Measurements from ENCODE around the gene BCDIN3D.
"Not testable (repeated sequence)": the region's sequence is repeated elsewhere in the genome, so short reads cannot be mapped to it uniquely, and the experiment has no call there.

Gene BCDIN3D

GRCh38 chr12:49865782-49866135 lies 22.9 kb upstream of the BCDIN3D start:
- no peak for TF ChIP-seq CTCF (conservative IDR thresholded peaks at IDR 0.05)
- H3K27ac ChIP-seq, result no peak overlapping the region

GRCh38 chr12:49865109-49865781 lies 22.3 kb upstream of the BCDIN3D start:
- no peak for TF ChIP-seq CTCF (conservative IDR thresholded peaks at IDR 0.05)
- H3K27ac ChIP-seq, result no peak overlapping the region

GRCh38 chr12:49864798-49865090 lies 21.8 kb upstream of the BCDIN3D start:
- TF ChIP-seq CTCF (conservative IDR thresholded peaks at IDR 0.05), result no peak

GRCh38 chr12:49863946-49864797 lies 21.3 kb upstream of the BCDIN3D start:
- peak overlapping the region; percentile 24; the same call in 1 of the 2 replicates for H3K27ac ChIP-seq
- no peak for TF ChIP-seq CTCF (conservative IDR thresholded peaks at IDR 0.05)

More at GRCh38 chr12:49864798-49865090, 21.8 kb upstream of the BCDIN3D start:
- H3K27ac ChIP-seq, result no peak overlapping the region

GRCh38 chr12:49860921-49861320 lies 18.0 kb upstream of the BCDIN3D start:
- H3K27ac ChIP-seq, result not testable (repeated sequence)

GRCh38 chr12:49855890-49856289 lies 13.0 kb upstream of the BCDIN3D start:
- H3K27ac ChIP-seq, result not testable (repeated sequence)

GRCh38 chr12:49854976-49855375 lies 12.1 kb upstream of the BCDIN3D start:
- no peak for TF ChIP-seq CTCF (conservative IDR thresholded peaks at IDR 0.05)
- no peak overlapping the region for H3K27ac ChIP-seq

- no peak overlapping the region for H3K27ac ChIP-seq
- TF ChIP-seq CTCF (conservative IDR thresholded peaks at IDR 0.05), result no peak
These were observed 10.8 kb upstream of the BCDIN3D start for GRCh38 chr12:49853671-49854070.

Measured in VCaP (cell line).